Spleen (tissue), 11 donors: ENCODE results near the gene CUEDC1. TPM values are rescaled to one million over a fixed set of nuclear protein-coding genes. Genes with fewer than 3 reads are reported as not detected.

Source experiments
- DNase-seq: peaks from one replicate; pipeline ENCODE4 v3.0.0-alpha.2; 2020
- H3K27ac ChIP-seq, 8 donors: fragments of 200-600 bp; sonication (generic) in 7 of 8; 1 replicate in 4 of 8; 2 replicates in 4 of 8; pipeline versions ENCODE4 v1.5.0 to v1.8.0; 2016 to 2021; ENCODE audit warnings: inconsistent platforms in 4 of 8, mild to moderate bottlenecking in 4 of 8, moderate library complexity in 1 of 8
- H3K27me3 ChIP-seq, 7 donors: fragments of 200-600 bp; sonication (generic) in 6 of 7; replicated peaks in 1 of 7; 1 replicate in 4 of 7; 2 replicates in 3 of 7; pipeline versions ENCODE4 v1.5.0 to v1.8.0; 2016 to 2021; ENCODE audit warnings: inconsistent platforms in 3 of 7, mild to moderate bottlenecking in 1 of 7
- H3K36me3 ChIP-seq, 6 donors: fragments of 200-600 bp; sonication (generic) in 5 of 6; 1 replicate in 4 of 6; 2 replicates in 2 of 6; pipeline versions ENCODE4 v1.5.0 to v1.8.0; 2016 to 2021; ENCODE audit warnings: inconsistent platforms in 2 of 6
- H3K4me1 ChIP-seq, 6 donors: fragments of 200-600 bp; sonication (generic) in 5 of 6; 1 replicate in 3 of 6; 2 replicates in 3 of 6; pipeline versions ENCODE4 v1.5.0 to v1.8.0; 2016 to 2021; ENCODE audit warnings: inconsistent platforms in 3 of 6
- H3K4me3 ChIP-seq, 8 donors: fragments of 200-600 bp; sonication (generic) in 7 of 8; 1 replicate in 4 of 8; 2 replicates in 4 of 8; pipeline versions ENCODE4 v1.5.0 to v1.8.0; 2016 to 2021; ENCODE audit warnings: inconsistent platforms in 4 of 8, mild to moderate bottlenecking in 4 of 8, moderate library complexity in 2 of 8
- H3K9me3 ChIP-seq, 8 donors: fragments of 200-600 bp; sonication (generic) in 7 of 8; 1 replicate in 4 of 8; 2 replicates in 4 of 8; pipeline versions ENCODE4 v1.5.0 to v1.8.0; 2016 to 2021; ENCODE audit warnings: inconsistent platforms in 4 of 8
- POLR2A ChIP-seq, 3 donors: fragments of 450-650 bp; IDR thresholded peaks; one replicate each; pipeline ENCODE4 v1.5.1; 2017; ENCODE audit warnings: antibody characterized with exemption in 3 of 3, mild to moderate bottlenecking in 1 of 3
- POLR2AphosphoS5 ChIP-seq, 3 donors: sonication (generic); formaldehyde crosslinking; IDR thresholded peaks; one replicate each; pipeline ENCODE4 v1.5.1; 2017; ENCODE audit warnings: antibody characterized with exemption in 3 of 3
- WGBS, 5 donors: extraction: QIAGEN DNeasy Blood & Tissue Kit in 3 of 5; methylation state at CpG; one replicate each; pipeline versions ENCODE4 v1.1.5 to v1.1.7; 2013 to 2018; 5-methylcytosine and 5-hydroxymethylcytosine counted together
- intact Hi-C: fragments of 100-400 bp; cut with DNase I; formaldehyde crosslinking; loops from one replicate; pipeline ENCODE4 v1.15.0; 2023; ENCODE audit warnings: low total_unique reads
- polyA plus RNA-seq, 3 donors: library from polyadenylated mRNA; stranded (reverse); fragments of 200-250 nt; gene quantifications; one replicate each; pipeline ENCODE4 v1.2.1, GENCODE V29; 2013
- total RNA-seq, 7 donors: library from RNA; depleted of rRNA in 3 of 7; stranded (reverse); fragments of >200 nt in 3 of 7; fragmentation: NEBNext Ultra II Directional in 4 of 7; extraction: Animal tissue kit (Norgen Biotek cat#: 25700) in 4 of 7; gene quantifications; one replicate each; pipeline versions ENCODE4 v1.1.0 to v1.2.1, GENCODE V29; 2016 to 2021
- TF ChIP-seq, protein P1 (sequence below), 11 experiments: fragments of 200-600 bp in 7 of 11; fragments of 450-650 bp in 4 of 11; sonication (generic) in 4 of 11; IDR thresholded peaks in 8 of 11; conservative IDR thresholded peaks in 3 of 11; 1 replicate in 7 of 11; 2 replicates in 4 of 11; pipeline versions ENCODE4 v1.4.0 to v1.8.0; 2016 to 2021; ENCODE audit warnings: antibody characterized with exemption in 11 of 11, inconsistent platforms in 4 of 11, mild to moderate bottlenecking in 1 of 11
- donor health status: healthy with polysubstance abuse.
- donor health status: DM: no; HTN: no; CAD: no; lungs with moderate emphysema.
- donor health status: DM: no; HTN: no; CAD: no.
- donor health status: Bipolar disorder and iron deficiency.
- donor health status: healthy.
- donor health status: DM: no; HTN: no; CAD: no.
- donor health status: DM: yes; HTN: yes; CAD: no.

CUEDC1 gene
- total and polyA plus RNA-seq, 10 donors: 5.4 to 23.5 (median 15.6) TPM

DNA sequence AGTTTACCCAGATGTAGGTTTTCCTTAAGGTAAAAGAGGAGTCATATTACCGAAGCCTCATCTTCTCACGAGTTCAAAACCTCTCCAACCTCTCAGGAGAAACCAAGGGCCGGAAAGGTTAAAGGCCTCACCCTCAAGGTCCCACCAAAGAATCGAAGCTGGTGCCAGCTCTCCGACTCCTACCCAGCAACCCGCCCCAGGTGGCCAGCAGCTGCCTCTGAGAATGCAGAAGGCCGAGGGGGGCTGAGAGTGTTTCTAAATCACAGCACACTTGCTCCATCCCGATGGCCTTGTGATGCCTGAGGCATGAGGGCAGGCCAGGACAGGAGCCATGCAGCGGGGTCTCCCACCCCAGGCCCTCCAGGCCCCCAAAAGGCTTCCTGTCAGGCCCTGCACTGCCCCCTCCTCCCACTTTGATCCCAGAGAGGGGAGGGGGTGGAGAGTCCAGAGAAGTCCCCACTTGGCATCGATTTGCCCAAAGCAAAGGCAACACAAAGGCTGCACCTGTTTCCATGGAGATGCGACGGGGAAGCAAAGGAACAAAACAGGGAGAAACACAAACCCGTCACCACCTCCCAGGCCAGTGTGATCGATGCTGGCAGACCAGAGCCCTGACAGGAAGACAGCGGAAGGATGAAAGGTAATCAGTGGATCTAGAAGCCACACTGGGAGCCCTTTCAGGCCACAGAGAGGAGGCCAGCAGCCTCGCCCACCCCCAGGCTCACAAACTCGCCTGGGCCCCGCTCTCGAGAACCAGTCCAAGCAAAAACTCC, 39.0 kb downstream of the CUEDC1 start:
- no peak for TF ChIP-seq POLR2AphosphoS5 (IDR thresholded peaks at IDR 0.05)
- TF ChIP-seq POLR2A (IDR thresholded peaks at IDR 0.05): no peak
- TF ChIP-seq, protein P1, sequence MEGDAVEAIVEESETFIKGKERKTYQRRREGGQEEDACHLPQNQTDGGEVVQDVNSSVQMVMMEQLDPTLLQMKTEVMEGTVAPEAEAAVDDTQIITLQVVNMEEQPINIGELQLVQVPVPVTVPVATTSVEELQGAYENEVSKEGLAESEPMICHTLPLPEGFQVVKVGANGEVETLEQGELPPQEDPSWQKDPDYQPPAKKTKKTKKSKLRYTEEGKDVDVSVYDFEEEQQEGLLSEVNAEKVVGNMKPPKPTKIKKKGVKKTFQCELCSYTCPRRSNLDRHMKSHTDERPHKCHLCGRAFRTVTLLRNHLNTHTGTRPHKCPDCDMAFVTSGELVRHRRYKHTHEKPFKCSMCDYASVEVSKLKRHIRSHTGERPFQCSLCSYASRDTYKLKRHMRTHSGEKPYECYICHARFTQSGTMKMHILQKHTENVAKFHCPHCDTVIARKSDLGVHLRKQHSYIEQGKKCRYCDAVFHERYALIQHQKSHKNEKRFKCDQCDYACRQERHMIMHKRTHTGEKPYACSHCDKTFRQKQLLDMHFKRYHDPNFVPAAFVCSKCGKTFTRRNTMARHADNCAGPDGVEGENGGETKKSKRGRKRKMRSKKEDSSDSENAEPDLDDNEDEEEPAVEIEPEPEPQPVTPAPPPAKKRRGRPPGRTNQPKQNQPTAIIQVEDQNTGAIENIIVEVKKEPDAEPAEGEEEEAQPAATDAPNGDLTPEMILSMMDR (IDR thresholded peaks at IDR 0.05 in 8 of 11, conservative IDR thresholded peaks at IDR 0.05 in 3 of 11): no peak
- H3K36me3 ChIP-seq: no peaks in the 10 kb centered on the region
- no peak overlapping the region for H3K4me3 ChIP-seq
- DNase-seq: no peak
- H3K4me1 ChIP-seq: peaks cover 0 to 33% (median 12%) of the 10 kb centered on the region in 6 donors
- no peak overlapping the region for H3K27ac ChIP-seq
- no peaks in the 10 kb centered on the region for H3K9me3 ChIP-seq
- WGBS, 5 donors: 81 to 92% (median 87%) methylated on average over 17 to 19 of the region's 19 CpGs
- intact Hi-C loops: no loop called here
- H3K27me3 ChIP-seq: no peaks in the 10 kb centered on the region

DNA sequence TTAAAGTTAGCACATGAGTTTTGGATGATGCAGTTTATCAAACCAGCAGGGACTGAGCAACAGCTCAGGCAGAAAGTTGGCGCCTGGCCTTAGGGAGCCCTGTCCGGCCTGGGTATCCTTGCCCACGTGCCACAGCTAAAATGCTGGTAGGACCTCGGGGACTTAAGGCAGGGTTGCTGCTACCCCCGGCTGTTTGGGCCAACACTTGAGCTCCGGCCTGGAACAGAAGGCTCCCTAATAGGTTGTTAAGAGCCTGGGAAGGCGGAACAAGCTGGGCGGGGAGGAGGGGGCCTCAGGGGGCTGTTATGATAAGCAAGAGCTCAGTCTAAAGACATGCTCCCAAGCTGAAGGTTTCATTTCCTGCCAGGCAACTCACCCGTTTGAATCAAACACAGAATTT, 39.7 kb downstream of the CUEDC1 start:
- TF ChIP-seq POLR2A (IDR thresholded peaks at IDR 0.05) (no peak), POLR2AphosphoS5 (IDR thresholded peaks at IDR 0.05) (no peak)
- TF ChIP-seq, protein P1 (IDR thresholded peaks at IDR 0.05 in 8 of 11, conservative IDR thresholded peaks at IDR 0.05 in 3 of 11): no peak
- no peak overlapping the region for H3K27ac ChIP-seq
- no peaks in the 10 kb centered on the region for H3K9me3 ChIP-seq
- 60 to 76% (median 74%) methylated on average over 9 of the region's 9 CpGs for WGBS, 5 donors
- H3K27me3 ChIP-seq: no peaks in the 10 kb centered on the region
- peaks cover 0 to 30% (median 11%) of the 10 kb centered on the region in 6 donors for H3K4me1 ChIP-seq
- intact Hi-C loops: no loop called here
- DNase-seq: no peak
- H3K4me3 ChIP-seq: no peak overlapping the region
- H3K36me3 ChIP-seq: no peaks in the 10 kb centered on the region

DNA sequence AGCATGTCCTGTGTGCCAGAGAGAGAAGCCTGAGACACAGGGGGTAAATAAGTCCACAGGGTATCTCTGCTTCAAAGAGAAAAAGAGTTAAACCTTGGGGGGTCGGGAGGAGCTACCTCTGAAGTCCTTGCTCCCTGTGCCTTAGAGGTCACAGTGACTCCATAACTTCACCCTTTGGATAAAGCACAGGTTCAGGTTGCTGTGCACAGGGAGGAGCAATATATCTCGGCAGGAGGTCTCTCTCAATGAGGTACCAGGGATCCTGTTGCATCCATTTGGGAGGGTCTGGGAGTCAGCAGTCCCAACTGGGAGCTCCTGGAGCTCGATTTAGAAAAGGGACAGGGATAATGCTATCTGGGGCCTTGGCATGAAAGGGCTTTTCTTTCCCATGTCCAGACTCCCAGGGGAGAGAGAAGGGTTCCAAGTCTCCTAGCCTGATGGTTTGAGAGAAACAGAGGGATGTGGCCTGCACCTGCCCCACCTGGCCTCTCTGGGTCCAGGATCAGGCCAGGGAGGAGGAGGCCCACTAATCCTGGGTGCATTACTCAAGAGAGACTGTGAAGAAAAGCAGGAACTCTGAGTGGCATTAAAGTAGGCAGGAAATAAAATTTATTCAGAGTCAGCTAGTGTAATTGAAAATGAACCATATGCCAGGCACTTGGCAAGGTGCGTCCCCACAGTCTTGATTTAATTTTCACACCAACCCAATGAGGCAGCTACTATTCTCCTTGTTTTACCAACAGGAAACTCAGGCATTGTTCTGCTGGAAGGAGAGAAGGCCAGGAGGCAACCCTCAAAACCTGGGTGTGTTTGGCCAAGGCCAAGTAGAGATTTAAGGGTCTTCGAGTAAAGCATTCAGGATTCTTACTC, 40.7 kb downstream of the CUEDC1 start:
- intact Hi-C loops: no loop called here
- DNase-seq: no peak
- H3K36me3 ChIP-seq: no peaks in the 10 kb centered on the region
- no peak overlapping the region for H3K4me3 ChIP-seq
- TF ChIP-seq POLR2AphosphoS5 (IDR thresholded peaks at IDR 0.05) (no peak), POLR2A (IDR thresholded peaks at IDR 0.05) (no peak)
- TF ChIP-seq, protein P1 (IDR thresholded peaks at IDR 0.05 in 8 of 11, conservative IDR thresholded peaks at IDR 0.05 in 3 of 11): no peak
- WGBS, 5 donors: 74 to 86% (median 84%) methylated on average over 5 of the region's 5 CpGs
- H3K4me1 ChIP-seq: peaks cover 0 to 30% (median 11%) of the 10 kb centered on the region in 6 donors
- H3K27ac ChIP-seq: no peak overlapping the region
- H3K27me3 ChIP-seq: no peaks in the 10 kb centered on the region
- H3K9me3 ChIP-seq: no peaks in the 10 kb centered on the region
